Endothelial cell of umbilical vein (primary cell): ENCODE results near the gene SPAG8. TPM values are rescaled to one million over a fixed set of nuclear protein-coding genes. Genes with fewer than 3 reads are reported as not detected.

ENCODE experiments used
- BruUV-seq: library from RNA; stranded (reverse); fragments of 400-500 nt; replicated peaks from 2 replicates; lab custom pipeline; 2021; lab: Mats Ljungman, UMichigan
- CTCF ChIA-PET: fragments of 300-600, 350-600 bp; sonication (Branson Sonifier 250); formaldehyde crosslinking; loops from one replicate; lab custom pipeline; 2021; ENCODE audit warnings: antibody characterized with exemption, inconsistent platforms; lab: Charles Lee
- POLR2A ChIA-PET: fragments of 300-600, 350-600 bp; sonication (Branson Sonifier 250); formaldehyde crosslinking; loops from one replicate; lab custom pipeline; 2021; ENCODE audit warnings: antibody characterized with exemption, inconsistent platforms; lab: Charles Lee
- DNase-seq: peaks from one replicate; pipeline ENCODE4 v3.0.0-alpha.2; 2011; ENCODE audit warnings: low read depth, low spot score
- FAIRE-seq: peaks from 2 replicates; lab custom pipeline; 2011; peaks lifted over from hg19 to GRCh38; lab: Jason Lieb, UNC
- H2AFZ ChIP-seq: 2 replicates; pipeline ENCODE4 v1.6.0; 2012; ENCODE audit warnings: low read depth, low read length, control low read depth, inconsistent platforms
- H3K27ac ChIP-seq: 2 replicates; pipeline ENCODE4 v1.5.1; 2011; ENCODE audit warnings: low read depth, mild to moderate bottlenecking, control low read depth, low read length, moderate library complexity; ENCODE audit not compliant: insufficient read depth
- H3K27me3 ChIP-seq, 2 experiments: 2 replicates each; pipeline versions ENCODE4 v1.6.0 to v1.6.1; 2011; ENCODE audit warnings: low read length in 2 of 2, mixed read lengths in 1 of 2; ENCODE audit not compliant: control insufficient read depth in 2 of 2, insufficient read depth in 2 of 2
- H3K36me3 ChIP-seq, 2 experiments: 2 replicates in 1 of 2; 3 replicates in 1 of 2; pipeline ENCODE4 v1.5.1; 2011; ENCODE audit warnings: low read length in 2 of 2, mild to moderate bottlenecking in 1 of 2, moderate library complexity in 1 of 2; ENCODE audit not compliant: control insufficient read depth in 2 of 2, insufficient read depth in 2 of 2; ENCODE audit errors: extremely low read depth in 1 of 2
- H3K4me1 ChIP-seq: 3 replicates; pipeline ENCODE4 v1.5.1; 2011; ENCODE audit warnings: mild to moderate bottlenecking, low read length; ENCODE audit not compliant: control insufficient read depth, insufficient read depth; ENCODE audit errors: extremely low read depth
- H3K4me2 ChIP-seq: 2 replicates; pipeline ENCODE4 v1.6.1; 2011; ENCODE audit warnings: low read length, control low read depth, mixed read lengths; ENCODE audit not compliant: insufficient read depth
- H3K4me3 ChIP-seq, 3 experiments: fragments of 200-600 bp in 1 of 3; sonication (generic), shearing (Covaris generic) in 1 of 3; replicated peaks in 1 of 3; 2 replicates each; pipeline ENCODE4 v1.5.1; 2011 to 2016; ENCODE audit warnings: control low read depth in 3 of 3, low read length in 3 of 3, mild to moderate bottlenecking in 2 of 3, inconsistent platforms in 1 of 3, low read depth in 1 of 3, moderate library complexity in 1 of 3; ENCODE audit not compliant: insufficient read depth in 1 of 3
- H3K79me2 ChIP-seq: 2 replicates; pipeline ENCODE4 v1.6.0; 2012; ENCODE audit warnings: low read length, inconsistent platforms; ENCODE audit not compliant: control insufficient read depth, insufficient read depth
- H3K9ac ChIP-seq: replicated peaks from 2 replicates; pipeline ENCODE3; 2011; ENCODE audit warnings: low read length, control low read depth; ENCODE audit not compliant: insufficient read depth; ENCODE audit errors: extremely low read depth
- H3K9me1 ChIP-seq: replicated peaks from 3 replicates; pipeline ENCODE4 v1.6.0; 2011; ENCODE audit warnings: mild to moderate bottlenecking, low read length; ENCODE audit not compliant: control insufficient read depth, insufficient read depth; ENCODE audit errors: extremely low read depth
- H3K9me3 ChIP-seq: replicated peaks from 2 replicates; pipeline ENCODE4 v1.5.1; 2012; ENCODE audit warnings: low read length, inconsistent platforms; ENCODE audit not compliant: control insufficient read depth, insufficient read depth
- H4K20me1 ChIP-seq: replicated peaks from 2 replicates; pipeline ENCODE3; 2011; ENCODE audit warnings: mild to moderate bottlenecking, low read length; ENCODE audit not compliant: control insufficient read depth, insufficient read depth; ENCODE audit errors: extremely low read depth
- CTCF ChIP-seq, 2 donors: IDR thresholded peaks; 1 replicate in 1 of 2; 2 replicates in 1 of 2; pipeline ENCODE4 v1.5.1; 2011; ENCODE audit warnings: low read length in 2 of 2, mild to moderate bottlenecking in 2 of 2, moderate library complexity in 2 of 2, control low read depth in 1 of 2, inconsistent platforms in 1 of 2, low read depth in 1 of 2; ENCODE audit not compliant: insufficient read depth in 1 of 2; ENCODE audit errors: extremely low read depth in 1 of 2
- EZH2 ChIP-seq: IDR thresholded peaks from 2 replicates; pipeline ENCODE4 v1.6.1; 2012; ENCODE audit warnings: borderline replicate concordance, low read depth, mild to moderate bottlenecking, moderate library complexity, low read length, inconsistent platforms; ENCODE audit not compliant: severe bottlenecking
- GATA2 ChIP-seq: IDR thresholded peaks from 2 replicates; pipeline ENCODE4 v1.7.0; 2011; ENCODE audit warnings: low read depth, mild to moderate bottlenecking, moderate library complexity, mixed read lengths, low read length; ENCODE audit not compliant: insufficient read length, insufficient read depth
- JUN ChIP-seq: IDR thresholded peaks from 2 replicates; pipeline ENCODE4 v1.6.1; 2011; ENCODE audit warnings: borderline replicate concordance, low read depth; ENCODE audit not compliant: insufficient read length, insufficient read depth
- MAX ChIP-seq: IDR thresholded peaks from 2 replicates; pipeline ENCODE4 v1.6.1; 2011; ENCODE audit not compliant: insufficient read depth, insufficient read length
- MYC ChIP-seq: IDR thresholded peaks from one replicate; pipeline ENCODE4 v1.6.1; 2011; ENCODE audit warnings: mild to moderate bottlenecking, low read depth, low read length
- POLR2A ChIP-seq: IDR thresholded peaks from 2 replicates; pipeline ENCODE4 v1.6.1; 2012; ENCODE audit warnings: low read depth, mild to moderate bottlenecking, control low read depth, low read length
- POLR2AphosphoS5 ChIP-seq: IDR thresholded peaks from 2 replicates; pipeline ENCODE4 v1.6.1; 2012; ENCODE audit warnings: low read depth, mild to moderate bottlenecking, control low read depth, low read length, moderate library complexity; ENCODE audit not compliant: insufficient read depth
- dilution Hi-C: fragments of 300-500 bp; cut with MboI; formaldehyde crosslinking; loops from one replicate; pipeline ENCODE4 v1.15.0; 2019; ENCODE audit warnings: low sequenced_read_pairs; ENCODE audit not compliant: extremely low pct_ligation_motif_present
- intact Hi-C: fragments of 100-400 bp; cut with micrococcal nuclease; formaldehyde crosslinking; loops from one replicate; pipeline ENCODE4 v1.10.0; 2022
- polyA plus RNA-seq, 4 experiments: library from polyadenylated mRNA; depleted of rRNA in 3 of 4; stranded (reverse) in 3 of 4; unstranded in 1 of 4; fragments of >200 nt; gene quantifications; 2 replicates each; pipeline versions ENCODE4 v1.2.1 to v1.2.3, GENCODE V29; 2011 to 2012; ENCODE audit warnings: missing spikeins in 1 of 4
- total RNA-seq: library from RNA; stranded (reverse); gene quantifications from 2 replicates; pipeline ENCODE4 v1.2.3, GENCODE V29; 2021

The SPAG8 gene
- total and polyA plus RNA-seq, 2 donors (not counting 3 experiments of a cell fraction or from before 2014, with no cell fraction given), result 0.21 to 0.69 TPM

GRCh38 chr9:35829764-35830096 lies 17.7 kb upstream of the SPAG8 start:
- BruUV-seq, result no TSS peak
- TF ChIP-seq GATA2 (no peak), POLR2AphosphoS5 (no peak), CTCF (IDR thresholded peaks at IDR 0.05; ENCODE audit: extremely low read depth in 1 of 2, insufficient read depth in 1 of 2, low read depth in 1 of 2, low read length in 2 of 2) (no peak)
- Histone ChIP-seq H3K9me3 (no peaks in the 10 kb centered on the region), H3K9ac (peak overlapping the region; percentile 64), H3K36me3 (no peaks in the 10 kb centered on the region), H2AFZ (peak overlapping the region; percentile 97), H3K27me3 (no peaks in the 10 kb centered on the region), H4K20me1 (no peaks in the 10 kb centered on the region), H3K79me2 (no peaks in the 10 kb centered on the region), H3K4me1 (peaks cover 9% of the 10 kb centered on the region), H3K27ac (no peak overlapping the region), H3K4me3 (peak overlapping the region in 1 of 3 experiments; percentile 60), H3K9me1 (no peaks in the 10 kb centered on the region), H3K4me2 (peak overlapping the region; percentile 32)
- intact Hi-C loops (loop anchor here (5.0 kb wide), 1 partner anchor 118 kb away; no protein-coding TSS in a partner anchor), dilution Hi-C loops (no loop called here)
- FAIRE-seq (no peak), DNase-seq (no peak)
- ChIA-PET POLR2A (no interaction called here), CTCF (interaction anchor here (1.0 to 7.6 kb wide), 4 partner anchors 12 to 52 kb away, joined by 5 to 277 read pairs (median 108); partner anchors contain the start of gene NPR2)

- no TSS peak for BruUV-seq
- H3K27ac ChIP-seq, result peak within 1 kb of the TSS; percentile 34
- dilution Hi-C loops (no loop called here), intact Hi-C loops (loop anchor here (5.0 kb wide), 1 partner anchor 118 kb away; no protein-coding TSS in a partner anchor)
- DNase-seq (peak; percentile 91), FAIRE-seq (peak; percentile 95)
- no peaks in the 10 kb centered on the region for H3K9me1 ChIP-seq
- no peaks in the 10 kb centered on the region for H3K79me2 ChIP-seq
- peak within 1 kb of the TSS; percentile 54 to 60 (median 60) for H3K4me3 ChIP-seq
- H3K36me3 ChIP-seq, result no peaks in the 10 kb centered on the region
- H3K9ac ChIP-seq, result peak within 1 kb of the TSS; percentile 64
- H3K4me2 ChIP-seq, result peak within 1 kb of the TSS; percentile 74
- H3K27me3 ChIP-seq, result no peaks in the 10 kb centered on the region
- H3K9me3 ChIP-seq, result no peaks in the 10 kb centered on the region
- H3K4me1 ChIP-seq, result peaks cover 9% of the 10 kb centered on the region
- TF ChIP-seq POLR2A (peak; percentile 57), POLR2AphosphoS5 (no peak), MAX (no peak), JUN (no peak), MYC (no peak), EZH2 (no peak), GATA2 (no peak)
- peak within 1 kb of the TSS; percentile 97 for H2AFZ ChIP-seq
- ChIA-PET CTCF (interaction anchor here (0.7 to 7.6 kb wide), 10 partner anchors 12 to 117 kb away, joined by 3 to 277 read pairs (median 5); partner anchors contain the start of genes HINT2 and NPR2), POLR2A (interaction anchor here (0.7 kb wide), 1 partner anchor 34 kb away, joined by 5 read pairs; no protein-coding TSS in a partner anchor)
- H4K20me1 ChIP-seq, result no peaks in the 10 kb centered on the region
These were observed 17.2 kb upstream of the SPAG8 start, which contains the start of gene TMEM8B for GRCh38 chr9:35829084-35829763. TMEM8B (plus strand) TSS chr9:35829228; CDS start chr9:35829448, 220 bp downstream.
